Endothelial cell of umbilical vein (primary cell): ENCODE measurements around the gene KCNQ2. TPM values are rescaled to one million over a fixed set of nuclear protein-coding genes. Genes with fewer than 3 reads are reported as not detected.

Source experiments
- BruUV-seq: library from RNA; stranded (reverse); fragments of 400-500 nt; replicated peaks from 2 replicates; lab custom pipeline; 2021; lab: Mats Ljungman, UMichigan
- CTCF ChIA-PET: fragments of 300-600, 350-600 bp; sonication (Branson Sonifier 250); formaldehyde crosslinking; loops from one replicate; lab custom pipeline; 2021; ENCODE audit warnings: antibody characterized with exemption, inconsistent platforms; lab: Charles Lee
- POLR2A ChIA-PET: fragments of 300-600, 350-600 bp; sonication (Branson Sonifier 250); formaldehyde crosslinking; loops from one replicate; lab custom pipeline; 2021; ENCODE audit warnings: antibody characterized with exemption, inconsistent platforms; lab: Charles Lee
- DNase-seq: peaks from one replicate; pipeline ENCODE4 v3.0.0-alpha.2; 2011; ENCODE audit warnings: low read depth, low spot score
- FAIRE-seq: peaks from 2 replicates; lab custom pipeline; 2011; peaks lifted over from hg19 to GRCh38; lab: Jason Lieb, UNC
- H2AFZ ChIP-seq: 2 replicates; pipeline ENCODE4 v1.6.0; 2012; ENCODE audit warnings: low read depth, low read length, control low read depth, inconsistent platforms
- H3K27ac ChIP-seq: 2 replicates; pipeline ENCODE4 v1.5.1; 2011; ENCODE audit warnings: low read depth, mild to moderate bottlenecking, control low read depth, low read length, moderate library complexity; ENCODE audit not compliant: insufficient read depth
- H3K27me3 ChIP-seq, 2 experiments: 2 replicates each; pipeline versions ENCODE4 v1.6.0 to v1.6.1; 2011; ENCODE audit warnings: low read length in 2 of 2, mixed read lengths in 1 of 2; ENCODE audit not compliant: control insufficient read depth in 2 of 2, insufficient read depth in 2 of 2
- H3K36me3 ChIP-seq, 2 experiments: 2 replicates in 1 of 2; 3 replicates in 1 of 2; pipeline ENCODE4 v1.5.1; 2011; ENCODE audit warnings: low read length in 2 of 2, mild to moderate bottlenecking in 1 of 2, moderate library complexity in 1 of 2; ENCODE audit not compliant: control insufficient read depth in 2 of 2, insufficient read depth in 2 of 2; ENCODE audit errors: extremely low read depth in 1 of 2
- H3K4me1 ChIP-seq: 3 replicates; pipeline ENCODE4 v1.5.1; 2011; ENCODE audit warnings: mild to moderate bottlenecking, low read length; ENCODE audit not compliant: control insufficient read depth, insufficient read depth; ENCODE audit errors: extremely low read depth
- H3K4me2 ChIP-seq: 2 replicates; pipeline ENCODE4 v1.6.1; 2011; ENCODE audit warnings: low read length, control low read depth, mixed read lengths; ENCODE audit not compliant: insufficient read depth
- H3K4me3 ChIP-seq, 3 experiments: fragments of 200-600 bp in 1 of 3; sonication (generic), shearing (Covaris generic) in 1 of 3; replicated peaks in 1 of 3; 2 replicates each; pipeline ENCODE4 v1.5.1; 2011 to 2016; ENCODE audit warnings: control low read depth in 3 of 3, low read length in 3 of 3, mild to moderate bottlenecking in 2 of 3, inconsistent platforms in 1 of 3, low read depth in 1 of 3, moderate library complexity in 1 of 3; ENCODE audit not compliant: insufficient read depth in 1 of 3
- H3K79me2 ChIP-seq: 2 replicates; pipeline ENCODE4 v1.6.0; 2012; ENCODE audit warnings: low read length, inconsistent platforms; ENCODE audit not compliant: control insufficient read depth, insufficient read depth
- H3K9ac ChIP-seq: replicated peaks from 2 replicates; pipeline ENCODE3; 2011; ENCODE audit warnings: low read length, control low read depth; ENCODE audit not compliant: insufficient read depth; ENCODE audit errors: extremely low read depth
- H3K9me1 ChIP-seq: replicated peaks from 3 replicates; pipeline ENCODE4 v1.6.0; 2011; ENCODE audit warnings: mild to moderate bottlenecking, low read length; ENCODE audit not compliant: control insufficient read depth, insufficient read depth; ENCODE audit errors: extremely low read depth
- H3K9me3 ChIP-seq: replicated peaks from 2 replicates; pipeline ENCODE4 v1.5.1; 2012; ENCODE audit warnings: low read length, inconsistent platforms; ENCODE audit not compliant: control insufficient read depth, insufficient read depth
- H4K20me1 ChIP-seq: replicated peaks from 2 replicates; pipeline ENCODE3; 2011; ENCODE audit warnings: mild to moderate bottlenecking, low read length; ENCODE audit not compliant: control insufficient read depth, insufficient read depth; ENCODE audit errors: extremely low read depth
- EZH2 ChIP-seq: IDR thresholded peaks from 2 replicates; pipeline ENCODE4 v1.6.1; 2012; ENCODE audit warnings: borderline replicate concordance, low read depth, mild to moderate bottlenecking, moderate library complexity, low read length, inconsistent platforms; ENCODE audit not compliant: severe bottlenecking
- FOS ChIP-seq: IDR thresholded peaks from 2 replicates; pipeline ENCODE4 v1.6.1; 2011; ENCODE audit warnings: mild to moderate bottlenecking, low read length, moderate library complexity, borderline replicate concordance; ENCODE audit not compliant: insufficient read depth
- GATA2 ChIP-seq: IDR thresholded peaks from 2 replicates; pipeline ENCODE4 v1.7.0; 2011; ENCODE audit warnings: low read depth, mild to moderate bottlenecking, moderate library complexity, mixed read lengths, low read length; ENCODE audit not compliant: insufficient read length, insufficient read depth
- JUN ChIP-seq: IDR thresholded peaks from 2 replicates; pipeline ENCODE4 v1.6.1; 2011; ENCODE audit warnings: borderline replicate concordance, low read depth; ENCODE audit not compliant: insufficient read length, insufficient read depth
- MAX ChIP-seq: IDR thresholded peaks from 2 replicates; pipeline ENCODE4 v1.6.1; 2011; ENCODE audit not compliant: insufficient read depth, insufficient read length
- MYC ChIP-seq: IDR thresholded peaks from one replicate; pipeline ENCODE4 v1.6.1; 2011; ENCODE audit warnings: mild to moderate bottlenecking, low read depth, low read length
- POLR2A ChIP-seq: IDR thresholded peaks from 2 replicates; pipeline ENCODE4 v1.6.1; 2012; ENCODE audit warnings: low read depth, mild to moderate bottlenecking, control low read depth, low read length
- POLR2AphosphoS5 ChIP-seq: IDR thresholded peaks from 2 replicates; pipeline ENCODE4 v1.6.1; 2012; ENCODE audit warnings: low read depth, mild to moderate bottlenecking, control low read depth, low read length, moderate library complexity; ENCODE audit not compliant: insufficient read depth
- dilution Hi-C: fragments of 300-500 bp; cut with MboI; formaldehyde crosslinking; loops from one replicate; pipeline ENCODE4 v1.15.0; 2019; ENCODE audit warnings: low sequenced_read_pairs; ENCODE audit not compliant: extremely low pct_ligation_motif_present
- intact Hi-C: fragments of 100-400 bp; cut with micrococcal nuclease; formaldehyde crosslinking; loops from one replicate; pipeline ENCODE4 v1.10.0; 2022
- polyA plus RNA-seq, 4 experiments: library from polyadenylated mRNA; depleted of rRNA in 3 of 4; stranded (reverse) in 3 of 4; unstranded in 1 of 4; fragments of >200 nt; gene quantifications; 2 replicates each; pipeline versions ENCODE4 v1.2.1 to v1.2.3, GENCODE V29; 2011 to 2012; ENCODE audit warnings: missing spikeins in 1 of 4
- total RNA-seq: library from RNA; stranded (reverse); gene quantifications from 2 replicates; pipeline ENCODE4 v1.2.3, GENCODE V29; 2021

Gene KCNQ2
- total and polyA plus RNA-seq, 2 donors (not counting 3 experiments of a cell fraction or from before 2014, with no cell fraction given): not detected

- Histone ChIP-seq H3K4me1 (no peaks in the 10 kb centered on the region), H4K20me1 (no peaks in the 10 kb centered on the region), H3K4me3 (no peak overlapping the region), H3K4me2 (no peak overlapping the region), H3K27ac (no peak overlapping the region), H3K27me3 (no peaks in the 10 kb centered on the region), H2AFZ (no peak overlapping the region), H3K9ac (no peak overlapping the region), H3K79me2 (no peaks in the 10 kb centered on the region), H3K9me3 (no peaks in the 10 kb centered on the region), H3K9me1 (no peaks in the 10 kb centered on the region), H3K36me3 (no peaks in the 10 kb centered on the region)
- dilution Hi-C loops (no loop called here), intact Hi-C loops (no loop called here)
- no peak for TF ChIP-seq MYC
- TF ChIP-seq POLR2A: no peak
- TF ChIP-seq GATA2: no peak
- ChIA-PET POLR2A (no interaction called here), CTCF (interaction anchor here (2.4 kb wide), 1 partner anchor 8 kb away, joined by 8 read pairs; no protein-coding TSS in a partner anchor)
- DNase-seq (no peak), FAIRE-seq (no peak)
- no TSS peak for BruUV-seq
These were observed 32.2 kb upstream of the KCNQ2 start for GRCh38 chr20:63504642-63505041.

- H4K20me1 ChIP-seq: no peaks in the 10 kb centered on the region
- H3K4me1 ChIP-seq: no peaks in the 10 kb centered on the region
- intact Hi-C loops (no loop called here), dilution Hi-C loops (no loop called here)
- H3K79me2 ChIP-seq: no peaks in the 10 kb centered on the region
- TF ChIP-seq MAX (no peak), MYC (no peak), POLR2AphosphoS5 (no peak), FOS (no peak), EZH2 (no peak), JUN (no peak), GATA2 (no peak), POLR2A (no peak)
- H3K4me3 ChIP-seq: no peak overlapping the region
- H2AFZ ChIP-seq: no peak overlapping the region
- no peak overlapping the region for H3K4me2 ChIP-seq
- no peak for DNase-seq
- H3K27me3 ChIP-seq: no peaks in the 10 kb centered on the region
- ChIA-PET CTCF (interaction anchor here (0.9 to 1.0 kb wide), 2 partner anchors 14 to 43 kb away, joined by 3 read pairs; no protein-coding TSS in a partner anchor), POLR2A (no interaction called here)
- no peak overlapping the region for H3K9ac ChIP-seq
- no TSS peak for BruUV-seq
- no peak for FAIRE-seq
- H3K36me3 ChIP-seq: no peaks in the 10 kb centered on the region
- H3K9me3 ChIP-seq: no peaks in the 10 kb centered on the region
- H3K9me1 ChIP-seq: no peaks in the 10 kb centered on the region
- H3K27ac ChIP-seq: no peak overlapping the region
These were observed 31.1 kb upstream of the KCNQ2 start for GRCh38 chr20:63503524-63503923.
